ENCODE results near the gene GAS6. TPM values are rescaled to one million over a fixed set of nuclear protein-coding genes. Genes with fewer than 3 reads are reported as not detected.

GAS6 gene
- total and polyA plus RNA-seq, 2 donors = 36.5 to 89.4 TPM

- H3K4me1 ChIP-seq (ENCODE audit: control insufficient read depth in 2 of 2, insufficient read depth in 2 of 2, low read length in 2 of 2) = peaks cover 0 to 36% of the 10 kb centered on the region in 2 donors
- 94% methylated on average over 22 of the region's 22 CpGs for WGBS
- no peak for DNase-seq (ENCODE audit: low read depth in 6 of 9, low spot score in 9 of 9)
- H3K27me3 ChIP-seq (ENCODE audit: control insufficient read depth in 2 of 2, insufficient read depth in 1 of 2, low read length in 1 of 2) = peaks cover 0 to 15% of the 10 kb centered on the region in 2 donors
- no peaks in the 10 kb centered on the region for H3K9me3 ChIP-seq (ENCODE audit: control insufficient read depth in 2 of 2, insufficient read depth in 1 of 2, low read length in 1 of 2)
- H3K27ac ChIP-seq (ENCODE audit: low read depth in 1 of 2, low read length in 1 of 2) = no peak overlapping the region
- H3K36me3 ChIP-seq (ENCODE audit: control insufficient read depth in 2 of 2, insufficient read depth in 2 of 2, low read length in 1 of 2) = no peaks in the 10 kb centered on the region
- H3K4me3 ChIP-seq (ENCODE audit: low read length in 2 of 2) = no peak overlapping the region
These were observed 11.0 kb downstream of the GAS6 start for GRCh38 chr13:113852536-113853517.

GRCh38 chr13:113851826-113852535 lies 11.9 kb downstream of the GAS6 start:
- Histone ChIP-seq H3K4me1 (ENCODE audit: control insufficient read depth in 2 of 2, insufficient read depth in 2 of 2, low read length in 2 of 2) (peaks cover 0 to 36% of the 10 kb centered on the region in 2 donors), H3K9me3 (ENCODE audit: control insufficient read depth in 2 of 2, insufficient read depth in 1 of 2, low read length in 1 of 2) (no peaks in the 10 kb centered on the region), H3K36me3 (ENCODE audit: control insufficient read depth in 2 of 2, insufficient read depth in 2 of 2, low read length in 1 of 2) (no peaks in the 10 kb centered on the region), H3K27ac (ENCODE audit: low read depth in 1 of 2, low read length in 1 of 2) (no peak overlapping the region), H3K4me3 (ENCODE audit: low read length in 2 of 2) (no peak overlapping the region), H3K27me3 (ENCODE audit: control insufficient read depth in 2 of 2, insufficient read depth in 1 of 2, low read length in 1 of 2) (peaks cover 0 to 15% of the 10 kb centered on the region in 2 donors)
- DNase-seq (ENCODE audit: low read depth in 6 of 9, low spot score in 9 of 9) = no peak
- WGBS = 96% methylated on average over 23 of the region's 23 CpGs

- Histone ChIP-seq H3K27me3 (ENCODE audit: control insufficient read depth in 2 of 2, insufficient read depth in 1 of 2, low read length in 1 of 2) (peaks cover 0 to 12% of the 10 kb centered on the region in 2 donors), H3K4me1 (ENCODE audit: control insufficient read depth in 2 of 2, insufficient read depth in 2 of 2, low read length in 2 of 2) (peaks cover 4 to 37% of the 10 kb centered on the region in 2 donors), H3K36me3 (ENCODE audit: control insufficient read depth in 2 of 2, insufficient read depth in 2 of 2, low read length in 1 of 2) (no peaks in the 10 kb centered on the region), H3K27ac (ENCODE audit: low read depth in 1 of 2, low read length in 1 of 2) (no peak overlapping the region), H3K9me3 (ENCODE audit: control insufficient read depth in 2 of 2, insufficient read depth in 1 of 2, low read length in 1 of 2) (no peaks in the 10 kb centered on the region), H3K4me3 (ENCODE audit: low read length in 2 of 2) (no peak overlapping the region)
- DNase-seq (ENCODE audit: low read depth in 6 of 9, low spot score in 9 of 9) = no peak
- 100% methylated on average over 1 of the region's 1 CpG for WGBS
These were observed 12.4 kb downstream of the GAS6 start for GRCh38 chr13:113851480-113851803.

DNA sequence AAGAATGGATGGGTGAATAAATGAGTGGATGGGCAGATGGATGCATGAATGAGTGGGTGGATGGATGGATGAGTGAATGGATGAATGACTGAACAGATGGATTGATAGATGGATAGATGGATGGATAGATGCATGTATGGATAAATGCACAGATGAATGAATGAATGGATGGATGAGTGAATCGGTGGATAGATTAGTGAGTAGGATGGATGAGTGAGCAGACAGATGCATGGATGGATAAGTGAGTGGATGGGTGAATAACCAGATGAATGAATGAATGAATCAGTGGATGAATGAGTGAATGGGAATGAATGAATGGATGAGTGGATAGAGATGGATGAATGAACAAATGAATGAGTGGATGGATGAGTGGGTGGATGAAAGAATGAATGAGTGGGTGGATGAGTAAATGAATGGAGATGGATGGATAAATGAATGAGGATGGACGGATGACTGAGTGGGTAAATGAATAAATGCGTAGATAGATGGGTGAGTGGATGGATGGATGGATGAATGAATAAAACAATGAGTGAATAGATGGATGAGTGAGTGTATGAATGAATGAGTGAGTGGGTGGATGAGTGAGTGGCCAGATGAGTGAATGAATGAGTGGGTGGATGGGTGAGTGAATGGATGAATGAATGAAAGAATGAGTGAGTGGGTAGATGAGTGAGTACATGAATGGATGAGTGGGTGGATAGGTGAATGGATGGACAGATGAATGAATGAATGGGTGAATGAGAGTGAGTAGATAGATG lies 13.0 kb downstream of the GAS6 start:
- DNase-seq (ENCODE audit: low read depth in 6 of 9, low spot score in 9 of 9) = no peak
- peaks cover 0 to 12% of the 10 kb centered on the region in 2 donors for H3K27me3 ChIP-seq (ENCODE audit: control insufficient read depth in 2 of 2, insufficient read depth in 1 of 2, low read length in 1 of 2)
- H3K4me1 ChIP-seq (ENCODE audit: control insufficient read depth in 2 of 2, insufficient read depth in 2 of 2, low read length in 2 of 2) = peaks cover 8 to 38% of the 10 kb centered on the region in 2 donors
- H3K4me3 ChIP-seq (ENCODE audit: low read length in 2 of 2) = no peak overlapping the region
- no peak overlapping the region for H3K27ac ChIP-seq (ENCODE audit: low read depth in 1 of 2, low read length in 1 of 2)
- H3K9me3 ChIP-seq (ENCODE audit: control insufficient read depth in 2 of 2, insufficient read depth in 1 of 2, low read length in 1 of 2) = no peaks in the 10 kb centered on the region
- WGBS = 96% methylated on average over 3 of the region's 3 CpGs
- no peaks in the 10 kb centered on the region for H3K36me3 ChIP-seq (ENCODE audit: control insufficient read depth in 2 of 2, insufficient read depth in 2 of 2, low read length in 1 of 2)

GRCh38 chr13:113849981-113850721 lies 13.7 kb downstream of the GAS6 start:
- Histone ChIP-seq H3K27me3 (ENCODE audit: control insufficient read depth in 2 of 2, insufficient read depth in 1 of 2, low read length in 1 of 2) (peaks cover 0 to 10% of the 10 kb centered on the region in 2 donors), H3K9me3 (ENCODE audit: control insufficient read depth in 2 of 2, insufficient read depth in 1 of 2, low read length in 1 of 2) (no peaks in the 10 kb centered on the region), H3K27ac (ENCODE audit: low read depth in 1 of 2, low read length in 1 of 2) (no peak overlapping the region), H3K4me1 (ENCODE audit: control insufficient read depth in 2 of 2, insufficient read depth in 2 of 2, low read length in 2 of 2) (peaks cover 10 to 39% of the 10 kb centered on the region in 2 donors), H3K36me3 (ENCODE audit: control insufficient read depth in 2 of 2, insufficient read depth in 2 of 2, low read length in 1 of 2) (no peaks in the 10 kb centered on the region), H3K4me3 (ENCODE audit: low read length in 2 of 2) (no peak overlapping the region)
- DNase-seq (ENCODE audit: low read depth in 6 of 9, low spot score in 9 of 9) = no peak
- 95% methylated on average over 8 of the region's 8 CpGs for WGBS

DNA sequence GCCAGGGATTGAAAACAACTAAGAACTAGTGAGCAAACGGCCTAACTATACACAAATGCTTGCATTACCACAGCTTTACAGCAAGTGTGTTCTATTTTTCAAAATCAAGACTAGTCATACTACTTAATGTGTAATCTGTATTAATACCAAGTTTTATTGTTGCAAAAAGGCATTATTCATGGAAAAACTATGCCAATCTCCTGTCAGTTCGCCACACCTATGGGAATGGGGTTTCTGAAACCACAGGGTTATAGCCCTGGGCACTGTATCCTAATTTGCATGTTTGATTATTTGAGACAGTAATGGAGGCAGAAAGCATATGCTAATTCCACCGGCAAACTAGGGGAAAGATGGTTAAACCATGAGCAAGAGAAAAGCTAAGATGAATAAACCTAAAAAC lies 14.3 kb downstream of the GAS6 start:
- 98% methylated on average over 3 of the region's 3 CpGs for WGBS
- Histone ChIP-seq H3K27me3 (ENCODE audit: control insufficient read depth in 2 of 2, insufficient read depth in 1 of 2, low read length in 1 of 2) (peaks cover 0 to 4% of the 10 kb centered on the region in 2 donors), H3K4me1 (ENCODE audit: control insufficient read depth in 2 of 2, insufficient read depth in 2 of 2, low read length in 2 of 2) (peaks cover 10 to 33% of the 10 kb centered on the region in 2 donors)

DNA sequence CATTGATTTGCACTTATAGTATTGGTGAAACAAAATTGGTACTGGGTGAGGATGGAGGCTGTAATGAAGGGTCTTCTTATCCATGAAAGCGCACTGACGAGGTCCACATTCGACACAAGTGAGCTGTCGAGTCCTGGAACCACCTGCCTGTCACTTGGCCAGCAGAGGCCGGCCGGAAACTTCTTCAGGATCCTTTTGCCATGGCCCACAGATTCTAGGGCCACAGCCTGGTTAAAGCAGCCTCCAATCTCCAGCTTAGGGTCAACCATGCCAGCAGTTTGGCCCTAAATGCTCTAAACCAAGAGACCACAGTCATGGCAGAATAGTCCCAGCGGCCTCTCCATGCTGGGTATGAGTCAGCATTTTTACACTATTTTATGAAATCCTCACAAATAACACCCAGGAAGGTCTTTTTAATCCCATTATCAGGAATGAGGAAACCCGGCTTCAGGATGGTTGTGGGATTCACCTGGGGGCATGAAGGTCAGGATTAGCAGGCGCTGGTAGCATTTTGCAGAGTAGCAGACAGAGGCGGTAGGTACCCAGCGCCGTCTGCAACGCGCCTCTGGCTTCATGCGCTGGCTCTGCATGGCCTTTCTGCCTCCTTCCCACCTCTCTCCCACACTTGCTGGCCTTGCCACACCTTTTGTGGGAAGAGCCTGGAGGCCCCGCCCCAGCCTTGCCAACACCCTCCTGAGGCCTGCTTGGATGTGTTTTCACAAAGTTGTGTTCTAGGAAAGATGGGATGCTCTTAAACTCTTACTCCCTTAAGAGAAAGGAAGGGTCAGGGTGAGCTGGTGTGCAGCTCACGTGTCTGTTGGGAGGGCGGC lies 15.2 kb downstream of the GAS6 start:
- no peaks in the 10 kb centered on the region for H3K9me3 ChIP-seq (ENCODE audit: control insufficient read depth in 2 of 2, insufficient read depth in 1 of 2, low read length in 1 of 2)
- no peak overlapping the region for H3K27ac ChIP-seq (ENCODE audit: low read depth in 1 of 2, low read length in 1 of 2)
- no peaks in the 10 kb centered on the region for H3K27me3 ChIP-seq (ENCODE audit: control insufficient read depth in 2 of 2, insufficient read depth in 1 of 2, low read length in 1 of 2)
- DNase-seq (ENCODE audit: low read depth in 6 of 9, low spot score in 9 of 9) = no peak
- H3K4me1 ChIP-seq (ENCODE audit: control insufficient read depth in 2 of 2, insufficient read depth in 2 of 2, low read length in 2 of 2) = peaks cover 10 to 24% of the 10 kb centered on the region in 2 donors
- H3K4me3 ChIP-seq (ENCODE audit: low read length in 2 of 2) = no peak overlapping the region
- peaks cover 0 to 2% of the 10 kb centered on the region in 2 donors for H3K36me3 ChIP-seq (ENCODE audit: control insufficient read depth in 2 of 2, insufficient read depth in 2 of 2, low read length in 1 of 2)
- WGBS = 95% methylated on average over 18 of the region's 18 CpGs

More for the DNA sequence above, 14.3 kb downstream of the GAS6 start:
- H3K27ac ChIP-seq (ENCODE audit: low read depth in 1 of 2, low read length in 1 of 2) = no peak overlapping the region
- no peaks in the 10 kb centered on the region for H3K9me3 ChIP-seq (ENCODE audit: control insufficient read depth in 2 of 2, insufficient read depth in 1 of 2, low read length in 1 of 2)
- H3K36me3 ChIP-seq (ENCODE audit: control insufficient read depth in 2 of 2, insufficient read depth in 2 of 2, low read length in 1 of 2) = peaks cover 0 to 2% of the 10 kb centered on the region in 2 donors
- no peak overlapping the region for H3K4me3 ChIP-seq (ENCODE audit: low read length in 2 of 2)
- DNase-seq (ENCODE audit: low read depth in 6 of 9, low spot score in 9 of 9) = no peak

DNA sequence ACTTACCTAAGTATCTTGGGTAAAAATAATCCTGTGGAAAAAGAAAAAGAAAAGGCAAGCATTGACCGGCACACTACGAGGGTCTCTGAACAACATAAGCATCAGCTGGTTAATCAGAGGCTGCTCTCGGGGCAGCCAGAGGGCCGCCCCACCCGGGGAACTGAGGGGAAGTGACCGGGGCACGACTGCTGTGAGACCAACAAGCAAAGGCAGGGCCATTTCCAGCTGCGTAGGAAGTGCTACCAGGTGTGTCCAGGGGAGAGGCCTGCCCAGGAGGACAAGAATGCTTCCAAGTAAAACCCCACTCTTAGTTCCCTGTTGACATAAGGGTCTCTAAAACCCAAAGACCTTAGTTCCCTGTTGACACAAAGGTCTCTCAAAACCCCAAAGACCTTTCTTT lies 15.9 kb downstream of the GAS6 start:
- peaks cover 0 to 2% of the 10 kb centered on the region in 2 donors for H3K36me3 ChIP-seq (ENCODE audit: control insufficient read depth in 2 of 2, insufficient read depth in 2 of 2, low read length in 1 of 2)
- no peaks in the 10 kb centered on the region for H3K27me3 ChIP-seq (ENCODE audit: control insufficient read depth in 2 of 2, insufficient read depth in 1 of 2, low read length in 1 of 2)
- H3K4me1 ChIP-seq (ENCODE audit: control insufficient read depth in 2 of 2, insufficient read depth in 2 of 2, low read length in 2 of 2) = peaks cover 10 to 21% of the 10 kb centered on the region in 2 donors
- no peaks in the 10 kb centered on the region for H3K9me3 ChIP-seq (ENCODE audit: control insufficient read depth in 2 of 2, insufficient read depth in 1 of 2, low read length in 1 of 2)
- no peak overlapping the region for H3K4me3 ChIP-seq (ENCODE audit: low read length in 2 of 2)
- 85% methylated on average over 8 of the region's 8 CpGs for WGBS
- DNase-seq (ENCODE audit: low read depth in 6 of 9, low spot score in 9 of 9) = no peak
- no peak overlapping the region for H3K27ac ChIP-seq (ENCODE audit: low read depth in 1 of 2, low read length in 1 of 2)
